HCT116 (cell line): Measurements from ENCODE around the gene DHX30. TPM values are rescaled to one million over a fixed set of nuclear protein-coding genes. Genes with fewer than 3 reads are reported as not detected.

Experiments used
- ATAC-seq: fragments of 200-7000 bp; cut with Tn5 transposase; 2 replicates; pipeline ENCODE4 v1.9.1; 2020; ENCODE audit warnings: mild to moderate bottlenecking, moderate library complexity
- BruUV-seq: library from RNA; stranded (reverse); fragments of 400-500 nt; replicated peaks from 2 replicates; lab custom pipeline; 2021; lab: Mats Ljungman, UMichigan
- CTCF ChIA-PET: fragments of 300-600 bp; sonication (Branson Sonifier 250); formaldehyde crosslinking; loops from one replicate; lab custom pipeline; 2021; ENCODE audit warnings: antibody characterized with exemption; lab: Charles Lee
- POLR2A ChIA-PET: fragments of 300-600, 350-600 bp; sonication (Branson Sonifier 250); formaldehyde crosslinking; loops from one replicate; lab custom pipeline; 2021; ENCODE audit warnings: antibody characterized with exemption; lab: Charles Lee
- RAD21 ChIA-PET, 2 experiments: fragments of 300-600 bp; sonication (Branson Sonifier 250); formaldehyde crosslinking; loops; one replicate each; lab custom pipeline; 2023; ENCODE audit warnings: low total read pairs in 2 of 2; ENCODE audit not compliant: uncharacterized antibody in 2 of 2, unreplicated experiment in 2 of 2, low non-redundant PET in 1 of 2; lab: Charles Lee
- DNase-seq: peaks from one replicate; pipeline ENCODE4 v3.0.0-alpha.2; 2010; ENCODE audit warnings: low read depth, low spot score
- H2AFZ ChIP-seq: fragments of 200-600 bp; shearing (Covaris generic), sonication (generic); 2 replicates; pipeline ENCODE4 v1.6.1; 2017; ENCODE audit warnings: low read depth, mixed run types, mixed read lengths, antibody characterized with exemption, low read length; ENCODE audit not compliant: poor library complexity, severe bottlenecking
- H3K27ac ChIP-seq: 2 replicates; pipeline ENCODE4 v1.5.1; 2012; ENCODE audit warnings: low read depth, low read length
- H3K27me3 ChIP-seq: fragments of 200-600 bp; sonication (generic); 2 replicates; pipeline ENCODE4 v1.6.1; 2016; ENCODE audit warnings: mixed run types, low read length, mixed read lengths; ENCODE audit not compliant: insufficient read depth
- H3K36me3 ChIP-seq, 2 experiments: fragments of 200-500 bp in 1 of 2; fragments of 200-600 bp in 1 of 2; sonication (Bioruptor generic) in 1 of 2; sonication (generic) in 1 of 2; 2 replicates each; pipeline versions ENCODE4 v1.5.1 to v1.6.1; 2014 to 2016; ENCODE audit warnings: low read length in 2 of 2, inconsistent platforms in 1 of 2, mixed read lengths in 1 of 2, mixed run types in 1 of 2; ENCODE audit not compliant: insufficient read depth in 2 of 2, control insufficient read depth in 1 of 2
- H3K4me1 ChIP-seq, 2 experiments: fragments of 200-600 bp in 1 of 2; sonication (generic) in 1 of 2; 2 replicates each; pipeline versions ENCODE4 v1.5.1 to v1.6.1; 2012 to 2017; ENCODE audit warnings: low read length in 2 of 2, inconsistent platforms in 1 of 2, mild to moderate bottlenecking in 1 of 2, mixed read lengths in 1 of 2, mixed run types in 1 of 2, moderate library complexity in 1 of 2; ENCODE audit not compliant: insufficient read depth in 2 of 2, control insufficient read depth in 1 of 2
- H3K4me2 ChIP-seq: fragments of 200-600 bp; sonication (generic); 2 replicates; pipeline ENCODE4 v1.6.1; 2017; ENCODE audit warnings: mixed run types, low read length, mixed read lengths
- H3K4me3 ChIP-seq, 2 experiments: fragments of 200-600 bp in 1 of 2; sonication (generic) in 1 of 2; replicated peaks in 1 of 2; 2 replicates each; pipeline ENCODE4 v1.5.1; 2011 to 2016; ENCODE audit warnings: low read length in 2 of 2, control low read depth in 1 of 2, low read depth in 1 of 2, mild to moderate bottlenecking in 1 of 2, mixed read lengths in 1 of 2, mixed run types in 1 of 2
- H3K79me2 ChIP-seq: fragments of 200-600 bp; sonication (generic); 2 replicates; pipeline ENCODE4 v1.6.1; 2017; ENCODE audit warnings: mild to moderate bottlenecking, mixed run types, low read length, moderate library complexity, mixed read lengths; ENCODE audit not compliant: insufficient read depth
- H3K9ac ChIP-seq: fragments of 200-600 bp; sonication (generic); 2 replicates; pipeline ENCODE4 v1.6.1; 2016; ENCODE audit warnings: low read length, mixed read lengths
- H3K9me2 ChIP-seq: fragments of 200-600 bp; sonication (generic), shearing (Covaris generic); 2 replicates; pipeline ENCODE4 v1.6.1; 2017; ENCODE audit warnings: mixed run types, mild to moderate bottlenecking, moderate library complexity; ENCODE audit not compliant: insufficient read depth
- H3K9me3 ChIP-seq, 2 experiments: fragments of 200-500 bp in 1 of 2; fragments of 200-600 bp in 1 of 2; sonication (Bioruptor generic) in 1 of 2; sonication (generic) in 1 of 2; 2 replicates each; pipeline ENCODE4 v1.6.1; 2014 to 2017; ENCODE audit warnings: low read length in 2 of 2, mixed read lengths in 2 of 2, inconsistent platforms in 1 of 2, low read depth in 1 of 2, mild to moderate bottlenecking in 1 of 2, mixed run types in 1 of 2, moderate library complexity in 1 of 2; ENCODE audit not compliant: control insufficient read depth in 1 of 2, insufficient read depth in 1 of 2
- H4K20me1 ChIP-seq: fragments of 200-600 bp; sonication (generic), shearing (Covaris generic); 2 replicates; pipeline ENCODE4 v1.6.1; 2017; ENCODE audit warnings: mixed run types, mild to moderate bottlenecking, moderate library complexity; ENCODE audit not compliant: insufficient read depth
- CBX3 ChIP-seq: IDR thresholded peaks from 2 replicates; pipeline ENCODE4 v1.6.1; 2012; ENCODE audit warnings: low read depth
- CEBPB ChIP-seq: IDR thresholded peaks from 2 replicates; pipeline ENCODE4 v1.6.1; 2012; ENCODE audit warnings: low read depth
- EGR1 ChIP-seq: IDR thresholded peaks from 2 replicates; pipeline ENCODE4 v1.6.1; 2012; ENCODE audit warnings: low read depth
- ELF1 ChIP-seq: IDR thresholded peaks from 2 replicates; pipeline ENCODE4 v1.6.1; 2012; ENCODE audit warnings: low read depth, borderline replicate concordance
- EZH2 ChIP-seq: fragments of 200-600 bp; sonication (generic); IDR thresholded peaks from 2 replicates; pipeline ENCODE4 v1.6.1; 2017; ENCODE audit warnings: antibody characterized with exemption, mixed run types
- JUND ChIP-seq: IDR thresholded peaks from 2 replicates; pipeline ENCODE4 v1.6.1; 2012
- POLR2A ChIP-seq: IDR thresholded peaks from 2 replicates; pipeline ENCODE4 v1.7.0; 2011; ENCODE audit warnings: borderline replicate concordance; ENCODE audit not compliant: insufficient read depth, insufficient read length; ENCODE audit errors: extremely low read depth
- POLR2AphosphoS5 ChIP-seq: IDR thresholded peaks from 2 replicates; pipeline ENCODE4 v1.6.1; 2011; ENCODE audit warnings: mild to moderate bottlenecking, low read depth, low read length, moderate library complexity
- RAD21 ChIP-seq: IDR thresholded peaks from 2 replicates; pipeline ENCODE4 v1.6.1; 2012; ENCODE audit warnings: low read depth, mild to moderate bottlenecking
- SIN3A ChIP-seq: IDR thresholded peaks from 2 replicates; pipeline ENCODE4 v1.6.1; 2012; ENCODE audit warnings: low read depth
- SP1 ChIP-seq: IDR thresholded peaks from 2 replicates; pipeline ENCODE4 v1.6.1; 2012; ENCODE audit warnings: low read depth
- SRF ChIP-seq: IDR thresholded peaks from 2 replicates; pipeline ENCODE4 v1.6.1; 2012; ENCODE audit warnings: low read depth
- TCF7L2 ChIP-seq: IDR thresholded peaks from 2 replicates; pipeline ENCODE4 v1.7.0; 2011; ENCODE audit warnings: borderline replicate concordance, inconsistent platforms; ENCODE audit not compliant: insufficient read depth, insufficient read length; ENCODE audit errors: extremely low read depth
- YY1 ChIP-seq: IDR thresholded peaks from 2 replicates; pipeline ENCODE4 v1.6.1; 2011; ENCODE audit warnings: low read length, low read depth, moderate library complexity, mild to moderate bottlenecking; ENCODE audit not compliant: insufficient replicate concordance; ENCODE audit errors: extremely low read depth
- ZFX ChIP-seq: fragments of 450-650 bp; IDR thresholded peaks from 2 replicates; pipeline ENCODE4 v1.6.1; 2017
- ZNF274 ChIP-seq: fragments of 200-500 bp; sonication (Bioruptor generic); IDR thresholded peaks from 2 replicates; pipeline ENCODE4 v1.6.1; 2014; ENCODE audit warnings: mild to moderate bottlenecking, low read depth, low read length, inconsistent platforms
- intact Hi-C: fragments of 100-400 bp; cut with micrococcal nuclease; formaldehyde crosslinking; loops from 2 replicates; pipeline ENCODE4 v1.10.0; 2022
- total RNA-seq: library from RNA; stranded (reverse); gene quantifications from one replicate; pipeline ENCODE4 v1.2.1, GENCODE V29; 2021; ENCODE audit not compliant: unreplicated experiment
- TF ChIP-seq, protein P1 (sequence below): IDR thresholded peaks from 2 replicates; pipeline ENCODE4 v1.6.1; 2012; ENCODE audit warnings: low read depth
- TF ChIP-seq, protein P2 (sequence below), 3 experiments: fragments of 200-600 bp in 1 of 3; sonication (generic) in 1 of 3; IDR thresholded peaks in 2 of 3; conservative IDR thresholded peaks in 1 of 3; 2 replicates each; pipeline ENCODE4 v1.5.1; 2012 to 2017; ENCODE audit warnings: low read depth in 2 of 3, low read length in 2 of 3, antibody characterized with exemption in 1 of 3, borderline replicate concordance in 1 of 3, control low read depth in 1 of 3, mild to moderate bottlenecking in 1 of 3, mixed read lengths in 1 of 3, mixed run types in 1 of 3, moderate library complexity in 1 of 3; ENCODE audit not compliant: insufficient read depth in 1 of 3
- TF ChIP-seq, protein P3 (sequence below): IDR thresholded peaks from 2 replicates; pipeline ENCODE4 v1.6.1; 2011; ENCODE audit warnings: mild to moderate bottlenecking, low read length, moderate library complexity; ENCODE audit not compliant: insufficient replicate concordance; ENCODE audit errors: extremely low read depth

The DHX30 gene
- total RNA-seq, 1 experiment from 2014 or later: 114 TPM

DNA sequence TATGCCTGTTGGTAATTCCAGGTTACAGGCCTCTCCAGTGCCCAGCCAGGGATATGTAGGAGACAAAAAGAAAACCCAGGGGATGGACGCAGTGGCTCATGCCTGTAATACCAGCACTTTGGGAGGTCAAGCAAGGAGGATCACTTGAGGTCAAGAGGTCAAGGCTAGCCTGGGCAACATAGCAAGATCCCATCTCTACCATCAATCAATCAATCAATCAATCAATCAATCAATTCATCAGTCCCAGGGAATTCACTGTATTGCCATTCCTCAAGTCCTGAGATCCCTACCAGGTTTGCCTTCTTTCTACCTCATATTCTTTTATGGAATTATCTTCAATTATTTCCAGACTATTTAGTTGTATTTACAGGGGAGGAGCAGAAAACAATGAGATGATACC, 82.2 kb downstream of the DHX30 start:
- intact Hi-C loops: no loop called here
- Histone ChIP-seq H3K9me2 (no peaks in the 10 kb centered on the region), H3K9ac (no peak overlapping the region), H3K4me2 (no peak overlapping the region), H3K4me1 (0 out of 4 replicates have a peak, but pooled peaks cover 0 to 5% of the 10 kb centered on the region in 2 experiments), H3K9me3 (no peaks in the 10 kb centered on the region), H3K27me3 (no peaks in the 10 kb centered on the region), H3K36me3 (no peaks in the 10 kb centered on the region), H4K20me1 (no peaks in the 10 kb centered on the region), H3K27ac (no peak overlapping the region), H3K79me2 (no peaks in the 10 kb centered on the region), H2AFZ (no peak overlapping the region), H3K4me3 (no peak overlapping the region)
- no peak for ATAC-seq
- TF ChIP-seq TCF7L2 (no peak), RAD21 (no peak), YY1 (no peak), EZH2 (no peak), POLR2A (no peak), ZFX (no peak), JUND (no peak), ZNF274 (no peak), CBX3 (no peak), ELF1 (no peak), SRF (no peak), CEBPB (no peak), SIN3A (no peak), EGR1 (no peak), POLR2AphosphoS5 (no peak), SP1 (no peak)
- TF ChIP-seq, protein P1, sequence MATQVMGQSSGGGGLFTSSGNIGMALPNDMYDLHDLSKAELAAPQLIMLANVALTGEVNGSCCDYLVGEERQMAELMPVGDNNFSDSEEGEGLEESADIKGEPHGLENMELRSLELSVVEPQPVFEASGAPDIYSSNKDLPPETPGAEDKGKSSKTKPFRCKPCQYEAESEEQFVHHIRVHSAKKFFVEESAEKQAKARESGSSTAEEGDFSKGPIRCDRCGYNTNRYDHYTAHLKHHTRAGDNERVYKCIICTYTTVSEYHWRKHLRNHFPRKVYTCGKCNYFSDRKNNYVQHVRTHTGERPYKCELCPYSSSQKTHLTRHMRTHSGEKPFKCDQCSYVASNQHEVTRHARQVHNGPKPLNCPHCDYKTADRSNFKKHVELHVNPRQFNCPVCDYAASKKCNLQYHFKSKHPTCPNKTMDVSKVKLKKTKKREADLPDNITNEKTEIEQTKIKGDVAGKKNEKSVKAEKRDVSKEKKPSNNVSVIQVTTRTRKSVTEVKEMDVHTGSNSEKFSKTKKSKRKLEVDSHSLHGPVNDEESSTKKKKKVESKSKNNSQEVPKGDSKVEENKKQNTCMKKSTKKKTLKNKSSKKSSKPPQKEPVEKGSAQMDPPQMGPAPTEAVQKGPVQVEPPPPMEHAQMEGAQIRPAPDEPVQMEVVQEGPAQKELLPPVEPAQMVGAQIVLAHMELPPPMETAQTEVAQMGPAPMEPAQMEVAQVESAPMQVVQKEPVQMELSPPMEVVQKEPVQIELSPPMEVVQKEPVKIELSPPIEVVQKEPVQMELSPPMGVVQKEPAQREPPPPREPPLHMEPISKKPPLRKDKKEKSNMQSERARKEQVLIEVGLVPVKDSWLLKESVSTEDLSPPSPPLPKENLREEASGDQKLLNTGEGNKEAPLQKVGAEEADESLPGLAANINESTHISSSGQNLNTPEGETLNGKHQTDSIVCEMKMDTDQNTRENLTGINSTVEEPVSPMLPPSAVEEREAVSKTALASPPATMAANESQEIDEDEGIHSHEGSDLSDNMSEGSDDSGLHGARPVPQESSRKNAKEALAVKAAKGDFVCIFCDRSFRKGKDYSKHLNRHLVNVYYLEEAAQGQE: no peak
- TF ChIP-seq, protein P2, sequence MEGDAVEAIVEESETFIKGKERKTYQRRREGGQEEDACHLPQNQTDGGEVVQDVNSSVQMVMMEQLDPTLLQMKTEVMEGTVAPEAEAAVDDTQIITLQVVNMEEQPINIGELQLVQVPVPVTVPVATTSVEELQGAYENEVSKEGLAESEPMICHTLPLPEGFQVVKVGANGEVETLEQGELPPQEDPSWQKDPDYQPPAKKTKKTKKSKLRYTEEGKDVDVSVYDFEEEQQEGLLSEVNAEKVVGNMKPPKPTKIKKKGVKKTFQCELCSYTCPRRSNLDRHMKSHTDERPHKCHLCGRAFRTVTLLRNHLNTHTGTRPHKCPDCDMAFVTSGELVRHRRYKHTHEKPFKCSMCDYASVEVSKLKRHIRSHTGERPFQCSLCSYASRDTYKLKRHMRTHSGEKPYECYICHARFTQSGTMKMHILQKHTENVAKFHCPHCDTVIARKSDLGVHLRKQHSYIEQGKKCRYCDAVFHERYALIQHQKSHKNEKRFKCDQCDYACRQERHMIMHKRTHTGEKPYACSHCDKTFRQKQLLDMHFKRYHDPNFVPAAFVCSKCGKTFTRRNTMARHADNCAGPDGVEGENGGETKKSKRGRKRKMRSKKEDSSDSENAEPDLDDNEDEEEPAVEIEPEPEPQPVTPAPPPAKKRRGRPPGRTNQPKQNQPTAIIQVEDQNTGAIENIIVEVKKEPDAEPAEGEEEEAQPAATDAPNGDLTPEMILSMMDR (IDR thresholded peaks at IDR 0.05 in 2 of 3, conservative IDR thresholded peaks at IDR 0.05 in 1 of 3; ENCODE audit: borderline replicate concordance in 1 of 3, insufficient read depth in 1 of 3, low read depth in 2 of 3, low read length in 2 of 3): no peak
- TF ChIP-seq, protein P3, sequence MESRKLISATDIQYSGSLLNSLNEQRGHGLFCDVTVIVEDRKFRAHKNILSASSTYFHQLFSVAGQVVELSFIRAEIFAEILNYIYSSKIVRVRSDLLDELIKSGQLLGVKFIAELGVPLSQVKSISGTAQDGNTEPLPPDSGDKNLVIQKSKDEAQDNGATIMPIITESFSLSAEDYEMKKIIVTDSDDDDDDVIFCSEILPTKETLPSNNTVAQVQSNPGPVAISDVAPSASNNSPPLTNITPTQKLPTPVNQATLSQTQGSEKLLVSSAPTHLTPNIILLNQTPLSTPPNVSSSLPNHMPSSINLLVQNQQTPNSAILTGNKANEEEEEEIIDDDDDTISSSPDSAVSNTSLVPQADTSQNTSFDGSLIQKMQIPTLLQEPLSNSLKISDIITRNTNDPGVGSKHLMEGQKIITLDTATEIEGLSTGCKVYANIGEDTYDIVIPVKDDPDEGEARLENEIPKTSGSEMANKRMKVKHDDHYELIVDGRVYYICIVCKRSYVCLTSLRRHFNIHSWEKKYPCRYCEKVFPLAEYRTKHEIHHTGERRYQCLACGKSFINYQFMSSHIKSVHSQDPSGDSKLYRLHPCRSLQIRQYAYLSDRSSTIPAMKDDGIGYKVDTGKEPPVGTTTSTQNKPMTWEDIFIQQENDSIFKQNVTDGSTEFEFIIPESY: no peak
- RAD21 ChIA-PET: no interaction called here
- no peak for DNase-seq
- no TSS peak for BruUV-seq
- CTCF ChIA-PET: no interaction called here
- POLR2A ChIA-PET: no interaction called here
